Activated CD8-positive, alpha-beta memory T cell treated with anti-CD3 and anti-CD28 coated beads, Interleukin-2, amount 50 U/mL, for 4 hours (primary cell): ENCODE data around the gene SDCCAG8.

Source experiments
- DNase-seq: peaks from one replicate; pipeline ENCODE4 v3.0.0-alpha.2; 2020

SDCCAG8 gene

DNA sequence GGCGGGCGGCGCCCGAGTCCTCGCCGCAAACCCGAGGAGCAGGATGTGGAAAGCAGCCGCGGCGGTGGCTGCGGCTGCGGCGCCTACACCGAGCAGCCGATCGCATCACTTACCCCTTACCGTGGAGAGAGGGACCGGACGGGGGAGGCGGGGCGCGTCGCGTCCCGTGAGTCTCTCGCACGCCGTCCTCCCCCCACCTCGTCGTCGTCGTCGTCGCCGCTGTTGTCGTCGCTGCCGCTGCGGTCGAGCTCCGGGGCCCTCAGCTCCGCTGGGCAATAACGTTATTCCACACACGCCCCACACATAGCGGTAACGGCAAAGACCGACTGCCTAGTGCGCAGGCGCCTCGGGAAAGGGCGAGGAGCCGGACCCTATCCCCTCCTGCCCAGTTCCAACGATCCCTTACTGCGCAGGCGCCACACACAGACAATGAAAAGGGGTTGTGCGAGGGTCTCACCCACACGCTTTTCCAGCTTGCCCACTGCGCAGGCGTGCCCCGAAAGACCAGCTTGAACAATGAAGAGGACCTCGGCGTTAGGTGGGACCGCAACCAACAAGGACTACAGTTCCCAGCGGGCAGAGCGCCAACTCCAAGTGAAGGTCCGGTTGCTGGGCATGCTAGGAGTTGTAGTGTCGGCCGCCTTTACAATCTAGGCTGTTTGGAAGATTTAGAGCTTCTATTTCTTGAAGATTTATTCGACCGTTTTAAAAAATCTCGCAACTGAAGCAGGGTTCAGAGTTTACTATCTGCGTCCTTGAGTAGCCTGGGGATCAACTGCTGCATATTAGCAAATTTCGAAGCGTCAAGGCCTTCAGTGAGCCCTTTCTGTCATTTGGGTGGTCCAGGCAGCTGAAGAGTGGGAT, 682 bp upstream of the SDCCAG8 start, which contains the start of gene CEP170:
TSS of gene CEP170 (minus strand) at position 355 of the 864 bp plus-strand sequence. CDS start 30,001 bp downstream, outside the sequence.
- DNase-seq = peak; percentile 87

DNA sequence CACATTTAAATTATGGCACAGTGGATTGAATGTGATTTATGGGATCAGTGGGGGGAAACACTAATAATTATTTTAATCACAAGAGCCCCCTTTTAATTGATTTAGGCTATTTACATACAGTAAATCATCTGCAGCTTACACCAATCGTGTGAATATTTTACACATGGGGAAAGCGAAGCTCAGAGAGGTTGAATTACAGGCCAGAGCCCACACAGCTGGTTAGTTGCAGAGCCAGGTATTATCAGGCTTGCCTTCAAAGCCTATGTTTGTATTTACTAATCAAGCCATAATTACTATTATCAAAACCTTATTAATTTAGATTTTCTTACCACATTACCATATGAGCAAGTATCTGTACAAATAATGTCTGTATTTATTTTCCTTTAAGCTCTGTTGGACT, 749 bp downstream of the SDCCAG8 start:
- DNase-seq = no peak

DNA sequence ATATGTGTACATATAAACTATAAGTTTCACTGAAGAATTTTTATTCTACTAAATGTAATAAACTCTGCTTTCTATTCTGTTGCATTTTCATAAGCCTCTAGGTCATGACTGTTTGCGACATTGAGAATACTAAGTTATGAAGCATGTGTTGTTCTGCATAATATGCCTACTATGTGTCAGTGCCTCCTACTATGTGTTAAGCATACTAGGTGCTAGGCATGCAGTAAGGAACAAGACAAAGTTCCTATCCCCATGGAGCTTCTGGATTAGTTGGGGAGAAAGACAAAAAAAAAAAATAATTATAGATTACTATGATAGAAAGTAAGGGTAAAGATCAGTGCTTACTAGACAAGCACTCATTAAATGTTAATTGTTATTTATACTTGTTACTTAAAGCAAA, 1.3 kb downstream of the SDCCAG8 start:
- no peak for DNase-seq

DNA sequence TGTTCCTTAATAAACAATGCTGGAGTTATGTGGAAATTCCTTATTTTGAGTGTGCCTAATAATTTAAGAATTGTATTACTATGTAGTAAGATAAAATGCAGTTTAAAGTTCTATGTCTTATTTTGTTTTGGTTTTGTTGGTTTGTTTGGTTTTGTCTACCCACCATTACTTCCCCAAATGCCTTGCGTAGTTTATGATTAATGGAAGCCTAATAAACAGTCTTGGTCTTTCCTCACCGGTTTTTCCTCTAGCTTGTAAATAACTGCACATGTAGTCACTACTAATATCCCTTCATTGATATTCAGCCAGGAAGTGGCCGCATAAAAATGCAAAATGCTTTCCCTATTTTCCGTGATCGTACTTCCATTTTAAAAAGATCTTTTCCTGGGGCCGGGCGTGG, 2.9 kb downstream of the SDCCAG8 start:
- DNase-seq = no peak

DNA sequence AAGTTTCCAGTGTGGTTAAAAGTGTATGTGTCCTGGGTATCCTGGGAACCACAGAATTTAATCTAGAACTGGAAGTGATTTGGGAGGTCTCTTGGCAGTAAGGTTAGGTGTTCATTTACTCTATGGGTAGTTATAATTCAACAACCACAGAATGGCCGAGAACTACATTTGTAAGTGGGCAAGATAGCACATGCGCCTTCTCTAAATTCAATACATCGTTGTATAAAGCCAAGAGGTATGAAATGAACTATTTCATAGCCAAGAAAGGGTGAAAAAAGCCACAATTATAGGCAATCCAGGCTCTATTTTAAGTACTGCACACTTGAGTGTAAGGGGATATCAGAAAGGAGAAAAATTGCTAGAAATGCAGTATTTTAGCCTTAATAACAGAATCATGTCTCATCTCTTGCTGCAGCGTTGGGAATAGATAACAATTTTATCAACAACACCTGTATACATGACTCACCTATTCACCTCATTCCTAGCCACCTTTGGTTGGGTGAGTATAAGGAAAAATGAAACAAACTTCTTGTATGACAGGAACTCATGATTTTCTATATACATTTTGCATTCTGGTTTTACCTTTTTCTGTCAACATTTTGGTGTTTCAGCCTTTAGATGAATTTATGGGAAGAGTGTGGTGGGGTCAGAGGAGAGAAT, 4.5 kb downstream of the SDCCAG8 start:
- no peak for DNase-seq

DNA sequence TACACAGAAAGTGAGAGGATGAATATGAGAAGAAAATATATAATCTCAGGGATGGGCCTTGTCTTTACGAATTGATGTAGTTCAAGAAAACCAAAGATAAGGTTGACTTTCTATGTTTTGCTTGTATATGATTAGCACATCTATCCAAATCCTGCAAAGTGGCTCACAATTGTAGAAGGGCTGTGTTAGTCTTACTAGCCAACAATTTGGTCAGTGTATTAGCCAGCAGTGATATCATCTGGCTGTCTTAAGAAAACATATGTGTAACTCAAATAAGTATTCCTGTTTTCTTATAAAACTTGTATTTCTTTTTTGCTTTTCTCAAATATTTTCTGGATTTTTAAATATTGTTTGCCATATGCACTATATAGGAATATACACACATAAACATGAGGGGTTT, 5.5 kb downstream of the SDCCAG8 start:
- no peak for DNase-seq

DNA sequence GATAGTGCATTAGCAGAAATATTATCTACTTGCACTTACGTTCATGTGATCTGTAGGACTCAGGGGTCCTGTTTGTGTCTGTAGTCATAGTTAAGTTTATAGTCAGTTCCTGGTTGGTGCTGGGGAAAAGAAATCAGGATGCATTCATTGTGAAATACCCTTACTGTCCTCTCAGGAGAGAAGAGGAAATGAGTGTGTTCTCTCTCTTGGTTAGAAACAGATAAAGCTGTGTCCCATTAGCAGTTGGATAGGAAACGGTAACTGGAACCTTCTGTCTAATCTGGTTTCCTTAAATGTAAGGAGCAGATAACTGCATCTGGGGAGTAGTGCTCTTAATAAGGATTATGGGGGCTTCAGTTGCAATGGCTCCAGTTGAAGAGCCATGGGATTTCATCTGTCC, 8.9 kb downstream of the SDCCAG8 start:
- no peak for DNase-seq

DNA sequence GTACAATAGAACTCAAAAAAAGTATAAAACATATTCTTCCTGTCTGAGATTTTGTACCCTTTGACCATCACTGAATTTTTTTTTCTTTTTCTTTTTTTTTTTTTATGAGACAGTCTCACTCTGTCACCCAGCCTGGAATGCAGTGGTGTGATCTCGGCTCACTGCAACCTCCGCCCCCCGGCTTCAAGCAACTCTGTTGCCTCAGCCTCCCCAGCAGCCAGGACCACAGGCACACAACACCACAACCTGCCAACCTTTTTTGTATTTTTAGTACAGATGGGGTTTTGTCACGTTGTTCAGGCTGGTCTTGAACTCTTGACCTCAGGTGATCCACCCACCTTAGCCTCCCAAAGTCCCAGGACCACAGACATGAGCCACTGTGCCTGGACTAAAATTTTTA, 10.4 kb downstream of the SDCCAG8 start:
- DNase-seq = no peak

DNA sequence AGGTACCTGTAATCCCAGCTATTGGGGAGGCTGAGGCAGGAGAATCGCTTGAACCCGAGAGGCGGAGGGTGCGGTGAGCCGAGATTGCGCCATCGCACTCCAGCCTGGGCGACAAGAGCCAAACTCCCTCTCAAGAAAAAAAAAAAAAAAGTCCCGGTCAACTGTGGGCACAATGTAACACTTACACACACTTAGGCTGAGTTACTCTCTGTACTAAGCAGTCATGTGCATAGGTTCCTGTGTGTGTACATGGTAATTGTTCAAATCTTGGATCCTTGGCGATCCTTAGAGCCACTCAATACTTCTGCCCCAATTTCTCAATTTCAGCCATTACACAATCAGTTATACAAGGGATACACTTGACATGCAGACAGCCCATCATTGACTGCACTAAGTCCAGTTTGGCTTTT, 11.6 kb downstream of the SDCCAG8 start:
- DNase-seq = no peak

DNA sequence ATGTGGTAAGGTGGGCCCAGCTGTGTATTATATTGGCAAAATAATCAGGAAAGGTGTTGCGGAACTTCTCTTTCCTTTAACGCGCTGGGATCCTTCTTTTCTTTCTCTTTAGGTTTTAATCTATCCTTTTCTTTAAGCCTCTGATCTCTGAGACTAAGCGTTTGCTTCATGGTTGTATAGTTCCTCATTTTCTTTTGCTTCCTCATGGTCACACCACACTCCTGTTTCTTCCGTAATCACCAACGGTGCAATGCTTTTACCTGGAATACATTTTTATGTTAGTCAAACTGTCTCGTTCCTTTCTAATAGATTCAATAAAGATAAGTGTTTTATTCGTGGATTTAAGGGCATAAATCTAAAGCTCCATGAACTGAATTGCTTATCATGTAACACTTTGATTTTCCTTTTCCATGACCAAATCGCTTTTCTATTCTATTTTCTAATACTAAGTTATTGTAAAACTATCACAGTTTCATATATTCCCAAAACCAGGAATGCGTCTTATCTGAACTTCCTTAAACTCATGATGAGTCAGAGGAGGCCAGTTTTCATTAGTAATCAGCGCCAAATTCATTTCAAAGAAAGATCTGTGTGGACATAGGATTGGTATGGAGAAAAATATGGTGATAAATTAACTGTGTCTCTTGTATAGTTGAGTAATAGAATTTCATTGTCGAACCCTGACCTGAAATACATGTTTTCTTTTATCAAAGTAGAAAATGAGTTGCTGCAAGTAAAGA, 12.2 kb downstream of the SDCCAG8 start:
- DNase-seq = no peak

DNA sequence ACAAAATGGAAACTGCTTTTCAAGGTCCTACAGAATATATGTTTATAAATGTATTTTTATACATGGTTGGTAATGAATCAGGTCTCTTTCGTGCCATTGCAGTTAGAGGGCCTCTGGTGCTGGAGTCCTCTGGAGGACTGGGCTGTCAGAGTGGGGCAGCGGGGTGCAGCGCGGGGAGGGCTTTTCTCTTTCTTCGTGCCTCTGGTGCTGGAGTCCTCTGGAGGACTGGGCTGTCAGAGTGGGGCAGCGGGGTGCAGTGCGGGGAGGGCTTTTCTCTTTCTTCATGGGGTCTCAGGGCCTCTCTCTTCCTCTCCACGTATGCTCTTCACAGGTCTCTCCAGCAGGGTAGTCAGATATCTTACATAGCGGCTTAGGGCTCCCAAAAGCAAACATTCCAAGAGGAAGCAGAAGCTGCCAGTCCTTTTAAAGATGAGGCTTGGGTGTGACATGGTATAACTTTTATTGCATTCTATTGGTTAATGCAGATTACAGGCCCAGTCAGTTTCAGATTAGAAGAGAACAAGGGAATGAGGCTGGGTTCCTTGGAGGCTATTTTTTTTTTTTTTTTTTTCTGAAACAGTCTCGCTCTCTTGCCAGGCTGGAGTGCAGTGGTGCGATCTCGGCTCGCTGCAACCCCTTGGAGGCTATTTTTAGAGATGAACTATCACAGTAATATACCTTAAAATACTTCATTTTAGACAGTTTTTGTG, 13.1 kb downstream of the SDCCAG8 start:
- no peak for DNase-seq

DNA sequence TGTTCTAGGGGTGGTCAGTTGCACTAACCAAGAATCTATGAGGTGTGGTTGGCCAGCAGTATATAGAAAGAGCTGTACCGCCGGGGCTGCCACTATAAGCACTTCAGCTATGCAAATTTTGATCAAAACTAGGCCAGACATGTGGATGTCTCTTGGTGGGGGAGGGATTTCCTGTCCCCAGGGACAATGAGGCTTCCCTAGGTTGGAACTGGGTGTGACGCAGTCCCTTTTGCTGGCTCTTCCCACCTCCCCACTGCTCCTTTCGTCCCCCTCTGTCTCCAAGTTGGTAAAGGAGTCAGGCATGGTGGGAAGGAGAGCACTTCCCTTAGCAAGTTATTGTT, 13.6 kb downstream of the SDCCAG8 start:
- no peak for DNase-seq

DNA sequence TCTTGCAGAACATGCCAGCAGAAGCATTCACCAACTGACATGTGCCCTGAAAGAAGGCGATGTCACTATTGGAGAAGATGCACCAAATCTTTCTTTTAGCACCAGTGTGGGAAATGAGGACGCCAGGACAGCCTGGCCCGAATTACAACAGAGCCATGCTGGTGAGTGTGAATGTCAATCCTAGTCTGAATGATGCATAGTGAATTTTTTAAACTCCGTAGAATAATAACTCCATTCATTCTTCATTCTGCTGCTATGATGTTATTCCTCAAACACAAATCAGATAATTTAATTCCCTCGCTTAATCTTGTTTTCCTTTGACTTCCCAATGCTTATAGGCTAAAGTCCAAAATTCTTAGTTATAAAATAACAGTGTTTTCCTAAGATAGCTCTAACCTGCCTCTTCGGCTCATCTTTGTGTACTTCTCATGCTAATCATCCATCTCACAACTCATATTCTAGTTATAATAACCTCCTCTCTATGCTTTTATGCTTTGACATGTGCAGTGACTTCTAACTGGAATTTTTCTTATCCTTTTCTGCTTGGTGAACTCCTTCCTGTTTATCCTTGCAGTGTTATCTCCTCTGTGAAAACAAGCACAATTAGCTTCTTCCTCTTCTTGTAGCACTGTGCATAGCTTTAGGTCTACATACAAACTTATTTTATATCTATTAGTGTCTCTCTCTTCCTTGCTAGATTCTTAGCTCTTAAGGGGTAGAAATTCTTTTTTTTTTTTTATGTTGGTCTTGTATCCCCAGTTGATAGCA, 14.4 kb downstream of the SDCCAG8 start:
- no peak for DNase-seq

DNA sequence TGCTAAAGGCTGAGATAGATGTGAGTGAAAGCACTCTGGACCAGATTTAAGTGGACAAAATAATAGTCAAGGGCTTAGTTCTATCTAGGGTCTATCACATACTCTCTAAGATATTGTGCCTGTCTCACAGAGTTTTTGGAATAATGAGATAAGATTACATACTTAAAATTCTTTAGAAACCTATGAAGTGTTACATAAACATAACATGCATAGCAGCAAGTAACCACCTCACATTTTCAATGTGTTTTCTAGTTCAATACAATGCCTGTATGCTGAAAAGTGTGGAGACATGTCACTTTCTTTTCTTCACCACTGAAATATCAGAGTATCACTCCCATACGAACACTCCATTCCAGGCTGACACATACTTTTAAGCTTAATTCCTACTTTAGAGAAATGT, 16.2 kb downstream of the SDCCAG8 start:
- no peak for DNase-seq

DNA sequence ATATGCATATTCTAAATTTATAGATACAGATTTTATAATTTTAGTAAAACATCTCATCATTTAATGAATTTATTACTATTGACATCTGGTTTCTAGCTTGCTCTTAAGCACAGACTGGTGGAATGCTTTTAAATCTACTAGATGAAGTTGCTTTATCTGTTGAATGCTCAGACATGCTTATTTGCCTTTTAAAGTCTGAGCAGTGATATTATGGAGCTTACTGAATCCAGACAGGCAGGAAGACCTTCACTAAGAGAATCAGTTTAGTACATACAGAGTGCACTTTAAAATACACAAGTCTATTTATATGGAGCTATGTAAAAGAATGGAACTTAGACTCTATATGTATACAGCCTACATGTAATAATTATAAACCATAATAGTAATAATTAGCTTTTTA, 16.6 kb downstream of the SDCCAG8 start:
- DNase-seq = no peak

DNA sequence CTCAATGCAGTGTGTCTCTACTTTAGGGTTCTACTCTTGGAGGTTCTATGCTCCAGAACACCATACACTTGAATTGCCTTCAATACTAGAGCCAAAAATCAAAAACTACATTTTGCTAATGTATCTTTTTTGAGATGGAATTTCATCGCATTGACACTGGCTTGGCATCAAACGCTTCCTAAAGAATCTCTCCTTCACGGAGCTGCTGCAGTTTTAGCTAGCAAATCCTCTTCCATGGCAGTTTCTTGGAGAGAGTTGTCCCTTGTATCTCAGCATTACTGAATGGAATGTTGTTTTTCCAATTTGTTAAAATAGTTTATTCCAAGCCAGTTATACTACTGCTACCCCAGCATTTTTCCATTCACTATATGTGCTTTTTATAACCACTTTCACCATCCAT, 17.7 kb downstream of the SDCCAG8 start:
- no peak for DNase-seq

DNA sequence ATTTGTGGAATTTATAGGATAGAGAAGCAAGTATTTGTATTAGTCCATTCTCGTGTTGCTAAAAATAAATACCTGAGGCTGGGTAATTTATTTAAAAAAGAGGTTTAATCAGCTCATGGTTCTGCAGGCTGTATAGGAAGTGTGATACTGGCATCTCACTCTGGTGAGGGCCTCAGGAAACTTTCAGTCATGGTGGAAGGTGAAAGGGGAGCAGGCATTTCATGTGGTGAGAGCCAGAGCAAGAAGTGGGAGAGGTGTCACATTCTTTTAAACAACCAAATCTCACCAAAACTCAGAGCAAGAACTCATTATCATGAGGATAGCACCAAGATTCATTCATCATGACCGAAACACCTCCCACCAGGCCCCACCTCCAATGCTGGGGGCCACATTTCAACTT, 18.1 kb downstream of the SDCCAG8 start:
- no peak for DNase-seq

DNA sequence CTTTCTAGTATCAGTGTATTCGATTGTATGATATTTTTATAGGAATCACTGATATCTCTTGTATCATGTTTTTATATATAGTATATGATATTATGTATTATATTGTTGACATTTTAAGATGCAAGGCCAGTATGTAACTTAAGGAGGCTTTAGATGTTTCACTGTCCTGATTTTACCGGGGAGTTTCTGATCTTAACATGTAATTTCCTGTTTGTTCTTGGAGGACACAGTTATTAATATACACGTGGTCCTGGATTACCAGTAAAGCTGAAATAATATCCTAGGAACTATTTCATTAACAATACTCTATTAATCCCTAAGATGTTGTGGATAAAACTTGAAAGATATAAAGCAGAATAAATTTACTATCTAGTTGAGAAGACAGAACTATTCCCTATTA, 19.5 kb downstream of the SDCCAG8 start:
- no peak for DNase-seq

DNA sequence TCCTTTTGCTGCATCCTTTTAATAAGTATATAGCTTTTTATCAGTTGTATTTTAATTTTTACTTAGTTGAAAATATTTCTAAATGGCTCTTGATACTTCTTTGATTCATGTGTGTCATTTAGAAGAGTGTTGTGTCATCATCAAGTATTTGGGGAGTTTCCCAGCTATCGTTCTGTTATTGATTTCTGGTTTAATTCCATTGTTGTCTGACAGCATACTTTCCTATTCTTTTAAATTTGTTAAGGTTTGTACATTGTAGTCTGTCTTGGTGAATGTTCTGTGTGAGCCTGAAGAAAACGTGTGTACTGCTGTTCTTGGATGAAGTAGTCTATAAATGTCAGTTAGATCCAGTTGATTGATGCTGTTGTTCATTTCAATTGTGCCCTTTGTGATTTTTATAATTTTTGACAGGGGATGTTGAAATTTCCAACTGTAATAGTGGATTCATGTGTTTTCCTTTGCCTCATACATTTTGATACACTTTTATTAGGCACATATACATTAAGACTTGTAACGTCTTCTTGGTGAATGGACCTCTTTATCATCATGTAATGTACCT, 24.8 kb downstream of the SDCCAG8 start:
- DNase-seq = no peak

DNA sequence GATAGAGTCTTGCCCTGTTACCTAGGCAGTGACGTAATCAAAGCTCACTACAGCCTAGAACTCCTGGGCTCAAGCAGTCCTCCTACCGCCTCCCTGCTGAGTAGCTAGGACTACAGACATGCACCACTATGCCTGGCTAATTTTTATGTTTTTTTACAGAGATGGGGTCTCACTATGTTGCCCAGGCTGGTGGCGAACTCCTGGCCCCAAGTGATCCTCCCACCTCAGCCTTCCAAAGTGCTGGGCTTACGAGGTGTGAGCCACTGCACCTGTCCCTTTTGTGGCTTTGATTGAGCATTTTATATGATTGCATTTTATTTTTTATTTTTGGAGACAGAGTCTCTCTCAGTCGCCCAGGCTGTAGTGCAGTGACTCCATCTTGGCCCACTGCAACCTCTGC, 25.8 kb downstream of the SDCCAG8 start:
- DNase-seq = no peak

DNA sequence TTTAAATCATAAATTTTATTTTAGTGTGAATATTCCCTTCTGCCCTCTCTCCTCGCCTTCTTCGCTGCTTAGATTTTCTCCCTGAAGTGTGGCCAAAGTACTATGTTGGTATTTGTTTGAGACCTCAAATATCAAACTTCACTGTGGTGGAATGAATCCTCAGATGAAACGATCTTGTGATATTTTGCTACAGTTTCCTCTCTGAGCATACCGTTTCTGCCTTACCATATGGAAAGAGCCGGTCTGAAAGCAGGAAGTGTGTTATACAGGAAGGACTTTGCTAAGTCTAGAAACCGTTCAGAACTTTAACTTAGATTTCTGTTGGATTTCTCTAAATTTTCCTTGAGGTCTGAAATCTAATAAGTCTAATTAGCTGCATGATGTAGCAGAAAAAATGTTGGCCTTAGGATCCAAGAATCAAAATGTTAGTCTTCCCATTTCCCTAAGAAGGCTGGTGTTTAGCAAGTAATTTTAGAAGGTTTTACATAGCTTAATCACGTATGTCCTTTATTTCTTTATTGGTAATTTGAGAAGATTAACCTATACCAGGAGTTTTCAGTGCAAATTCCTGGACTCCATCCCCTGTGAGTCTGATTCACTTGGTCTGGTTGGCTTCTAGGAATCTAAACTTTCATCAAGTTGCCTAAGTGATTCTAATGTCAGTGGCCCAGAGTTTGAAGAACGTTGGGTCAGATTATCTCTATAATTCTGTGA, 30.7 kb downstream of the SDCCAG8 start:
- DNase-seq = no peak

DNA sequence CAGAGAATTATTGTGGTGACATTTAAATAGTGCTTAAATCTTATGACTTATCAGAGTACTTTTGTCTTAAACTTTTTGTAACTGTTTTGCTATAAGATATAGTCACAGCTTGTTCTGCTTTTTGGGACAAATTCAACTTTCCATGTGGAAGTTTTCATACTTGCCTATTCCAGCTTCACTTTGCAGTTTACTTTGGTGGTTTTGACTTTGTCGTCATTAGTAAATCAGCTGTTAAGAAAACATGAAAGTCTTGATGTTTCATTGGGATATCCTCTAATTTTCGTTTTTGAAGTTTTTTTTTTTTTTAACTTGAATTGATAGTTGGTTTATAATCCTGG, 31.3 kb downstream of the SDCCAG8 start:
- no peak for DNase-seq
